RPMI7951 (cell line): ENCODE measurements around the gene ASTN2. TPM values are rescaled to one million over a fixed set of nuclear protein-coding genes. Genes with fewer than 3 reads are reported as not detected.

Experiments used
- DNase-seq: peaks from one replicate; pipeline ENCODE4 v3.0.0-alpha.2; 2012; ENCODE audit warnings: low read depth
- total RNA-seq: library from RNA; depleted of rRNA; stranded (reverse); fragments of >200 nt; shearing (Covaris generic); gene quantifications from 2 replicates; pipeline ENCODE4 v1.2.3, GENCODE V29; 2014

Gene ASTN2
- total RNA-seq, 1 experiment from 2014 or later, result 5.2 TPM

GRCh38 chr9:116520218-116520617, 894.6 kb downstream of the ASTN2 start:
- DNase-seq, result no peak

- no peak for DNase-seq
These were observed 898.4 kb downstream of the ASTN2 start for GRCh38 chr9:116516456-116516855.

GRCh38 chr9:116515541-116515940, 899.3 kb downstream of the ASTN2 start:
- no peak for DNase-seq

GRCh38 chr9:116506685-116507084, 908.2 kb downstream of the ASTN2 start:
- DNase-seq, result peak; percentile 12

GRCh38 chr9:116504893-116505480, 909.9 kb downstream of the ASTN2 start:
- DNase-seq, result no peak

- DNase-seq, result no peak
These were observed 910.8 kb downstream of the ASTN2 start for GRCh38 chr9:116504081-116504480.

GRCh38 chr9:116502746-116503145, 912.1 kb downstream of the ASTN2 start:
- DNase-seq, result no peak

- DNase-seq, result peak; percentile 42
These were observed 913.0 kb downstream of the ASTN2 start for GRCh38 chr9:116501871-116502270.

GRCh38 chr9:116499986-116500871, 914.6 kb downstream of the ASTN2 start:
- peak; percentile 77 for DNase-seq

GRCh38 chr9:116499434-116499833, 915.4 kb downstream of the ASTN2 start:
- no peak for DNase-seq

GRCh38 chr9:116497095-116497890, 917.6 kb downstream of the ASTN2 start:
- DNase-seq, result peak; percentile 6

GRCh38 chr9:116496167-116496566, 918.7 kb downstream of the ASTN2 start:
- DNase-seq, result no peak

GRCh38 chr9:116495725-116496124, 919.1 kb downstream of the ASTN2 start:
- no peak for DNase-seq

- DNase-seq, result peak; percentile 9
These were observed 919.8 kb downstream of the ASTN2 start for GRCh38 chr9:116494815-116495634.

- DNase-seq, result no peak
These were observed 921.5 kb downstream of the ASTN2 start for GRCh38 chr9:116493183-116493860.

GRCh38 chr9:116491659-116492058, 923.2 kb downstream of the ASTN2 start:
- DNase-seq, result no peak

- DNase-seq, result no peak
These were observed 923.6 kb downstream of the ASTN2 start for GRCh38 chr9:116491219-116491618.

- DNase-seq, result peak; percentile 17
These were observed 924.5 kb downstream of the ASTN2 start for GRCh38 chr9:116490321-116490720.

- DNase-seq, result no peak
These were observed 926.5 kb downstream of the ASTN2 start for GRCh38 chr9:116488373-116488772.

- no peak for DNase-seq
These were observed 930.3 kb downstream of the ASTN2 start for GRCh38 chr9:116484492-116485061.
